Psoas muscle (tissue), 8 donors: Measurements from ENCODE around the gene MAPK11. TPM values are rescaled to one million over a fixed set of nuclear protein-coding genes. Genes with fewer than 3 reads are reported as not detected.

Experiments used
- ATAC-seq, 4 donors: fragments of 200-7000 bp; cut with Tn5 transposase; one replicate each; pipeline ENCODE4 v1.9.1; 2020; ENCODE audit warnings: moderate library complexity in 3 of 4, mild to moderate bottlenecking in 2 of 4
- DNase-seq, 2 donors: peaks; one replicate each; pipeline ENCODE4 v3.0.0-alpha.2; 2020
- H3K27ac ChIP-seq: fragments of 200-600 bp; one replicate; pipeline ENCODE4 v1.8.0; 2022
- H3K27me3 ChIP-seq, 3 donors: fragments of 200-600 bp in 1 of 3; one replicate each; pipeline versions ENCODE4 v1.6.1 to v1.8.0; 2013 to 2022; ENCODE audit warnings: low read length in 2 of 3, mild to moderate bottlenecking in 2 of 3, moderate library complexity in 1 of 3; ENCODE audit not compliant: insufficient read depth in 3 of 3
- H3K36me3 ChIP-seq, 2 donors: fragments of 200-600 bp in 1 of 2; one replicate each; pipeline versions ENCODE4 v1.6.1 to v1.8.0; 2013 to 2022; ENCODE audit warnings: low read depth in 1 of 2, mild to moderate bottlenecking in 1 of 2, moderate library complexity in 1 of 2; ENCODE audit not compliant: insufficient read depth in 1 of 2
- H3K4me1 ChIP-seq: fragments of 200-600 bp; one replicate; pipeline ENCODE4 v1.8.0; 2022
- H3K4me3 ChIP-seq: fragments of 200-600 bp; one replicate; pipeline ENCODE4 v1.8.0; 2022; ENCODE audit warnings: mild to moderate bottlenecking
- H3K9me3 ChIP-seq: fragments of 200-600 bp; one replicate; pipeline ENCODE4 v1.8.0; 2022
- CTCF ChIP-seq: fragments of 200-600 bp; IDR thresholded peaks from one replicate; pipeline ENCODE4 v1.8.0; 2022; ENCODE audit warnings: antibody characterized with exemption
- WGBS, 3 donors: extraction: QIAGEN DNeasy Blood & Tissue Kit; methylation state at CpG; one replicate each; pipeline versions ENCODE4 v1.1.6 to v1.1.7; 2013; 5-methylcytosine and 5-hydroxymethylcytosine counted together
- intact Hi-C, 2 donors: fragments of 100-400 bp; cut with DNase I; formaldehyde crosslinking; loops; one replicate each; pipeline versions ENCODE4 v1.11.0 to v1.14.2; 2022
- polyA plus RNA-seq, 3 donors: library from polyadenylated mRNA; stranded (reverse); fragments of 200-250 nt; gene quantifications; one replicate each; pipeline ENCODE4 v1.2.3, GENCODE V29; 2013
- total RNA-seq, 4 donors: library from RNA; stranded (reverse); fragmentation: NEBNext Ultra II Directional in 2 of 4; extraction: Animal tissue kit (Norgen Biotek cat#: 25700) in 2 of 4; gene quantifications; one replicate each; pipeline versions ENCODE4 v1.2.1 to v1.2.4, GENCODE V29; 2021 to 2023
- donor health status: healthy with polysubstance abuse.
- donor health status: DM: no; HTN: no; CAD: no; lungs with moderate emphysema.
- donor health status: Bipolar disorder and iron deficiency.
- donor health status: healthy.
- donor health status: DM: yes; HTN: yes; CAD: no.
- donor health status: DM: no; HTN: no; CAD: no.
- donor health status: DM: no; HTN: no; CAD: no.
- donor health status: DM: yes; HTN: yes; CAD: no.

MAPK11 gene
- total and polyA plus RNA-seq, 7 donors, result 1.7 to 6.3 (median 4.8) TPM

GRCh38 chr22:50284479-50284878 lies 14.3 kb upstream of the MAPK11 start:
- no peaks in the 10 kb centered on the region for H3K4me1 ChIP-seq
- WGBS, 3 donors, result 89 to 93% (median 90%) methylated on average over 12 to 13 of the region's 13 CpGs
- H3K4me3 ChIP-seq, result no peak overlapping the region
- ATAC-seq (no peak), DNase-seq (no peak)
- peaks cover 0 to 3% (median 0%) of the 10 kb centered on the region in 3 donors for H3K27me3 ChIP-seq
- intact Hi-C loops, result no loop called here
- TF ChIP-seq CTCF, result no peak
- H3K27ac ChIP-seq, result no peak overlapping the region
- no peaks in the 10 kb centered on the region for H3K9me3 ChIP-seq
- peaks cover 0 to 80% of the 10 kb centered on the region in 2 donors for H3K36me3 ChIP-seq

- Histone ChIP-seq H3K9me3 (no peaks in the 10 kb centered on the region), H3K36me3 (peaks cover 0 to 80% of the 10 kb centered on the region in 2 donors), H3K27ac (no peak overlapping the region), H3K4me1 (no peaks in the 10 kb centered on the region), H3K27me3 (peaks cover 0 to 3% (median 0%) of the 10 kb centered on the region in 3 donors), H3K4me3 (no peak overlapping the region)
- intact Hi-C loops, result no loop called here
- DNase-seq, result no peak
- TF ChIP-seq CTCF, result no peak
- no peak for ATAC-seq
- 95 to 97% (median 96%) methylated on average over 24 to 30 of the region's 30 CpGs for WGBS, 3 donors
These were observed 13.6 kb upstream of the MAPK11 start for GRCh38 chr22:50283821-50284220.

- Histone ChIP-seq H3K9me3 (no peaks in the 10 kb centered on the region), H3K4me3 (no peak overlapping the region), H3K27ac (no peak overlapping the region), H3K4me1 (no peaks in the 10 kb centered on the region), H3K27me3 (peaks cover 0 to 3% (median 0%) of the 10 kb centered on the region in 3 donors), H3K36me3 (peaks cover 0 to 83% of the 10 kb centered on the region in 2 donors)
- 75 to 78% (median 76%) methylated on average over 37 to 45 of the region's 45 CpGs for WGBS, 3 donors
- ATAC-seq (peak in 1 of 4 donors; percentile 30), DNase-seq (no peak)
- intact Hi-C loops, result no loop called here
- no peak for TF ChIP-seq CTCF
These were observed 12.4 kb upstream of the MAPK11 start for GRCh38 chr22:50282361-50283155.

- 35 to 59% (median 36%) methylated on average over 25 of the region's 25 CpGs for WGBS, 3 donors
- no peaks in the 10 kb centered on the region for H3K4me1 ChIP-seq
- H3K27me3 ChIP-seq, result peaks cover 0 to 3% (median 0%) of the 10 kb centered on the region in 3 donors
- no peak overlapping the region for H3K4me3 ChIP-seq
- no peak for TF ChIP-seq CTCF
- peaks cover 0 to 81% of the 10 kb centered on the region in 2 donors for H3K36me3 ChIP-seq
- DNase-seq (no peak), ATAC-seq (peak; percentile 52 to 63 (median 58))
- intact Hi-C loops, result no loop called here
- H3K27ac ChIP-seq, result no peak overlapping the region
- no peaks in the 10 kb centered on the region for H3K9me3 ChIP-seq
These were observed 11.8 kb upstream of the MAPK11 start for GRCh38 chr22:50281957-50282356.
